ENCODE measurements around the gene GRID1. TPM values are rescaled to one million over a fixed set of nuclear protein-coding genes. Genes with fewer than 3 reads are reported as not detected.

GRID1 gene
- polyA plus RNA-seq, 1 donor (not counting 4 experiments of a cell fraction or from before 2014, with no cell fraction given): 0.01 TPM

GRCh38 chr10:86167762-86168128 is 198.8 kb downstream of the GRID1 start:
- Histone ChIP-seq H3K27ac (ENCODE audit: control insufficient read depth, insufficient read depth, low read length) (no peak overlapping the region), H3K79me2 (ENCODE audit: control insufficient read depth, insufficient read depth, low read length) (no peaks in the 10 kb centered on the region), H3K9me3 (ENCODE audit: control insufficient read depth, low read depth, low read length) (no peaks in the 10 kb centered on the region), H2AFZ (ENCODE audit: control insufficient read depth, low read length) (no peak overlapping the region), H3K4me1 (ENCODE audit: control insufficient read depth, extremely low read depth, insufficient read depth, low read length) (no peaks in the 10 kb centered on the region), H3K4me3 (ENCODE audit: control insufficient read depth in 2 of 3, extremely low read depth in 1 of 3, insufficient read depth in 2 of 3, low read depth in 1 of 3, low read length in 3 of 3) (no peak overlapping the region), H3K9ac (ENCODE audit: control insufficient read depth, extremely low read depth, insufficient read depth, low read length) (no peak overlapping the region), H3K9me1 (ENCODE audit: control insufficient read depth, extremely low read depth, insufficient read depth, low read length) (no peaks in the 10 kb centered on the region), H3K36me3 (ENCODE audit: control insufficient read depth in 2 of 2, extremely low read depth in 1 of 2, insufficient read depth in 2 of 2, low read length in 2 of 2) (no peaks in the 10 kb centered on the region), H4K20me1 (ENCODE audit: control insufficient read depth, extremely low read depth, insufficient read depth, low read length) (no peaks in the 10 kb centered on the region), H3K27me3 (ENCODE audit: control insufficient read depth, extremely low read depth, insufficient read depth, low read length) (no peaks in the 10 kb centered on the region), H3K4me2 (ENCODE audit: control insufficient read depth, extremely low read depth, insufficient read depth, low read depth, low read length) (no peak overlapping the region)
- dilution Hi-C loops (cut with MboI; ENCODE audit: extremely low pct_ligation_motif_present, low sequenced_read_pairs): no loop called here
- DNase-seq (ENCODE audit: low read depth, low spot score) (no peak), FAIRE-seq (no peak)
- no peak for TF ChIP-seq EZH2 (IDR thresholded peaks at IDR 0.05; ENCODE audit: low read length)
- TF ChIP-seq, protein P1, sequence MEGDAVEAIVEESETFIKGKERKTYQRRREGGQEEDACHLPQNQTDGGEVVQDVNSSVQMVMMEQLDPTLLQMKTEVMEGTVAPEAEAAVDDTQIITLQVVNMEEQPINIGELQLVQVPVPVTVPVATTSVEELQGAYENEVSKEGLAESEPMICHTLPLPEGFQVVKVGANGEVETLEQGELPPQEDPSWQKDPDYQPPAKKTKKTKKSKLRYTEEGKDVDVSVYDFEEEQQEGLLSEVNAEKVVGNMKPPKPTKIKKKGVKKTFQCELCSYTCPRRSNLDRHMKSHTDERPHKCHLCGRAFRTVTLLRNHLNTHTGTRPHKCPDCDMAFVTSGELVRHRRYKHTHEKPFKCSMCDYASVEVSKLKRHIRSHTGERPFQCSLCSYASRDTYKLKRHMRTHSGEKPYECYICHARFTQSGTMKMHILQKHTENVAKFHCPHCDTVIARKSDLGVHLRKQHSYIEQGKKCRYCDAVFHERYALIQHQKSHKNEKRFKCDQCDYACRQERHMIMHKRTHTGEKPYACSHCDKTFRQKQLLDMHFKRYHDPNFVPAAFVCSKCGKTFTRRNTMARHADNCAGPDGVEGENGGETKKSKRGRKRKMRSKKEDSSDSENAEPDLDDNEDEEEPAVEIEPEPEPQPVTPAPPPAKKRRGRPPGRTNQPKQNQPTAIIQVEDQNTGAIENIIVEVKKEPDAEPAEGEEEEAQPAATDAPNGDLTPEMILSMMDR (optimal IDR thresholded peaks at IDR 0.05 in 1 of 3, IDR thresholded peaks at IDR 0.05 in 1 of 3, conservative IDR thresholded peaks at IDR 0.05 in 1 of 3; ENCODE audit: extremely low read depth in 1 of 3, insufficient read depth in 2 of 3, low read length in 3 of 3): no peak

GRCh38 chr10:86167121-86167761 is 199.4 kb downstream of the GRID1 start:
- Histone ChIP-seq H2AFZ (ENCODE audit: control insufficient read depth, low read length) (no peak overlapping the region), H3K9ac (ENCODE audit: control insufficient read depth, extremely low read depth, insufficient read depth, low read length) (no peak overlapping the region), H3K36me3 (ENCODE audit: control insufficient read depth in 2 of 2, extremely low read depth in 1 of 2, insufficient read depth in 2 of 2, low read length in 2 of 2) (no peaks in the 10 kb centered on the region), H3K9me1 (ENCODE audit: control insufficient read depth, extremely low read depth, insufficient read depth, low read length) (no peaks in the 10 kb centered on the region), H3K27ac (ENCODE audit: control insufficient read depth, insufficient read depth, low read length) (no peak overlapping the region), H3K4me1 (ENCODE audit: control insufficient read depth, extremely low read depth, insufficient read depth, low read length) (no peaks in the 10 kb centered on the region), H3K4me3 (ENCODE audit: control insufficient read depth in 2 of 3, extremely low read depth in 1 of 3, insufficient read depth in 2 of 3, low read depth in 1 of 3, low read length in 3 of 3) (no peak overlapping the region), H4K20me1 (ENCODE audit: control insufficient read depth, extremely low read depth, insufficient read depth, low read length) (no peaks in the 10 kb centered on the region), H3K79me2 (ENCODE audit: control insufficient read depth, insufficient read depth, low read length) (no peaks in the 10 kb centered on the region), H3K4me2 (ENCODE audit: control insufficient read depth, extremely low read depth, insufficient read depth, low read depth, low read length) (no peak overlapping the region), H3K9me3 (ENCODE audit: control insufficient read depth, low read depth, low read length) (no peaks in the 10 kb centered on the region), H3K27me3 (ENCODE audit: control insufficient read depth, extremely low read depth, insufficient read depth, low read length) (no peaks in the 10 kb centered on the region)
- dilution Hi-C loops (cut with MboI; ENCODE audit: extremely low pct_ligation_motif_present, low sequenced_read_pairs): no loop called here
- DNase-seq (ENCODE audit: low read depth, low spot score) (no peak), FAIRE-seq (no peak)
- TF ChIP-seq EZH2 (IDR thresholded peaks at IDR 0.05; ENCODE audit: low read length): no peak
- TF ChIP-seq, protein P1 (optimal IDR thresholded peaks at IDR 0.05 in 1 of 3, IDR thresholded peaks at IDR 0.05 in 1 of 3, conservative IDR thresholded peaks at IDR 0.05 in 1 of 3; ENCODE audit: extremely low read depth in 1 of 3, insufficient read depth in 2 of 3, low read length in 3 of 3): no peak
